ENCODE measurements around the gene THRA. TPM values are rescaled to one million over a fixed set of nuclear protein-coding genes. Genes with fewer than 3 reads are reported as not detected.
"Not testable (repeated sequence)": the region's sequence is repeated elsewhere in the genome, so short reads cannot be mapped to it uniquely, and the experiment has no call there.

Gene THRA
- total RNA-seq, 1 donor from 2014 or later: 5.4 TPM

- TF ChIP-seq CTCF (conservative IDR thresholded peaks at IDR 0.05; ENCODE audit: low read depth, low read length): no peak
- H3K4me3 ChIP-seq (ENCODE audit: low read depth, low read length): no peak overlapping the region
- DNase-seq (ENCODE audit: low read depth): no peak
Observed at GRCh38 chr17:40134184-40134583, 71.4 kb downstream of the THRA start.

DNA sequence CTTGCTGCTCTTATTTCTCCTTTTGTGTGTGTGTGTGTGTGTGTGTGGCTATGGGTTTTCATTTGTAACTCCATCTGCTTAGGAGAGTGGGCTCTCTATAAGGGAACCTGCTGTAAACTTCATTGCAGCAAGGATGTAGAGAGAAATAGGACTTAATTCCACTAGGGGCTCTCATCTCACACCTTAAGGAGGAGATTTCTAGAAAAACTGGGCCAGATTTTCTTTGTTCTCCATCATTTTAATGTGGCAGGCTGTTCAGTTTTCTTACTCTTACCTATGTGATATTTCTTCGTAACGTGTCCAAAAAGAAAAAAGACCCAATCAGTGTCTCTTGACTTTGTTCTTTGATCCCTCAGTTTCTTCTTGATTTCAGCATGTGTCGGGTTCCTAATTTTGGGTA, 73.1 kb downstream of the THRA start:
- no peak for DNase-seq (ENCODE audit: low read depth)
- TF ChIP-seq CTCF (conservative IDR thresholded peaks at IDR 0.05; ENCODE audit: low read depth, low read length): peak; percentile 7
- H3K4me3 ChIP-seq (ENCODE audit: low read depth, low read length): no peak overlapping the region

DNA sequence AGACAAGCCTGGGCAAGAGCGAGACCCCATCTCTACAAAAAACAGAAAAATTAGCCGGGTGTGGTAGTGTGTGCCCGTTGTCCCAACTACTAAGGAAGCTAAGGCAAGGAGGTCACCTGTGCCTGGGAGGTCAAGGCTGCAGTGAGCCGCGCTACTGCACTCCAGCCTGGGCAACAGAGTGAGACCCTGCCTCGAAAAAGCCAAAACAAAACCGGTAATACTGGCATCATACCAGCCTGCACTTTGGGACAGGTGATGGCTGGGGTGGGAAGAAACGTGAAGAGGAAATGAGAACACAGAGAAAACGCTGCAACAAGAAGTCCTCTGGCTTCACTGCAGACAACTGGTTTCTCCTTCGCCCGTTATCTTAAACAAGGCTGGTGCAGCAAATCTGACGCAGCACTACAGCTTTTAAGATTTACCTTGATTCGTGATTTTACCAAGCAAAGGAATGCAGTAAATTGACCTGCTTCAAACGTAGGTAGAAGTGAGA, 76.8 kb downstream of the THRA start:
- no peak for TF ChIP-seq CTCF (conservative IDR thresholded peaks at IDR 0.05; ENCODE audit: low read depth, low read length)
- DNase-seq (ENCODE audit: low read depth): no peak
- H3K4me3 ChIP-seq (ENCODE audit: low read depth, low read length): peak overlapping the region; percentile 61

- not testable (repeated sequence) for H3K4me3 ChIP-seq (ENCODE audit: low read depth, low read length)
Observed at GRCh38 chr17:40143166-40143565, 80.4 kb downstream of the THRA start.

More at GRCh38 chr17:40143166-40143565, 80.4 kb downstream of the THRA start:
- not testable (repeated sequence) for DNase-seq (ENCODE audit: low read depth)

Other genes starting within 250 kb of the THRA start
- gene IKZF3, start 198.7 kb upstream of the THRA start, total RNA-seq: 0.07 TPM in 1 of 2 replicates, not detected in the other
- not detected in 2 replicates for gene ZPBP2, start 194.8 kb upstream of the THRA start, total RNA-seq
- gene GSDMB, start 144.3 kb upstream of the THRA start, total RNA-seq: 3.2 and 3.3 TPM in 2 replicates
- gene ORMDL3, start 135.4 kb upstream of the THRA start, total RNA-seq: 23.3 and 35.6 TPM in 2 replicates
- not detected in 2 replicates for gene LRRC3C, start 135.2 kb upstream of the THRA start, total RNA-seq
- 0.23 TPM in 1 of 2 replicates, not detected in the other for gene GSDMA, start 100.0 kb upstream of the THRA start, total RNA-seq
- gene PSMD3, start 82.2 kb upstream of the THRA start, total RNA-seq: 106 and 191 TPM in 2 replicates
- not detected in 2 replicates for gene CSF3, start 47.5 kb upstream of the THRA start, total RNA-seq
- 90.0 and 98.6 TPM in 2 replicates for gene MED24, start 8.6 kb upstream of the THRA start, total RNA-seq
- 0.40 and 1.2 TPM in 2 replicates for gene NR1D1, start 37.6 kb downstream of the THRA start, total RNA-seq
- gene MSL1, start 59.0 kb downstream of the THRA start, total RNA-seq: 44.5 and 59.3 TPM in 2 replicates
- gene CASC3, start 77.6 kb downstream of the THRA start, total RNA-seq: 40.9 and 58.9 TPM in 2 replicates
- gene RAPGEFL1, start 114.5 kb downstream of the THRA start, total RNA-seq: 2.1 and 2.8 TPM in 2 replicates
- 7.5 and 12.5 TPM in 2 replicates for gene WIPF2, start 156.3 kb downstream of the THRA start, total RNA-seq
- 49.2 and 66.5 TPM in 2 replicates for gene CDC6, start 224.9 kb downstream of the THRA start, total RNA-seq
- gene RARA, start 246.2 kb downstream of the THRA start, total RNA-seq: 19.5 and 21.9 TPM in 2 replicates